CD14-positive monocyte (primary cell): Measurements from ENCODE around the gene SUPV3L1. TPM values are rescaled to one million over a fixed set of nuclear protein-coding genes. Genes with fewer than 3 reads are reported as not detected.
A peak's percentile ranks its signal among the peaks of the same experiment; 100 is the strongest.

Experiments used
- DNase-seq, 3 donors: peaks; one replicate each; pipeline ENCODE4 v3.0.0-alpha.2; 2011 to 2022
- H2AFZ ChIP-seq: 2 replicates; pipeline ENCODE4 v1.6.0; 2012; ENCODE audit warnings: mild to moderate bottlenecking, low read depth, low read length, inconsistent platforms; ENCODE audit not compliant: insufficient read depth, poor library complexity, severe bottlenecking
- H3K27ac ChIP-seq, 2 donors: 1 replicate in 1 of 2; 2 replicates in 1 of 2; pipeline ENCODE4 v1.5.1; 2012 to 2013; ENCODE audit warnings: low read length in 2 of 2, control low read depth in 1 of 2, inconsistent platforms in 1 of 2, low read depth in 1 of 2, mild to moderate bottlenecking in 1 of 2
- H3K27me3 ChIP-seq, 2 donors: one replicate each; pipeline versions ENCODE4 v1.6.0 to v1.6.1; 2011 to 2013; ENCODE audit warnings: low read length in 2 of 2; ENCODE audit not compliant: control insufficient read depth in 2 of 2, insufficient read depth in 2 of 2
- H3K36me3 ChIP-seq, 2 donors: replicated peaks in 1 of 2; 1 replicate in 1 of 2; 2 replicates in 1 of 2; pipeline versions ENCODE4 v1.5.1 to v1.6.1; 2012 to 2013; ENCODE audit warnings: low read length in 2 of 2, control low read depth in 1 of 2, inconsistent platforms in 1 of 2, mild to moderate bottlenecking in 1 of 2; ENCODE audit not compliant: insufficient read depth in 2 of 2, control insufficient read depth in 1 of 2
- H3K4me1 ChIP-seq, 2 donors: 1 replicate in 1 of 2; 2 replicates in 1 of 2; pipeline versions ENCODE4 v1.5.1 to v1.6.1; 2012 to 2013; ENCODE audit warnings: low read length in 2 of 2, control low read depth in 1 of 2, inconsistent platforms in 1 of 2, mild to moderate bottlenecking in 1 of 2, moderate library complexity in 1 of 2; ENCODE audit not compliant: insufficient read depth in 2 of 2, control insufficient read depth in 1 of 2
- H3K4me2 ChIP-seq: replicated peaks from 2 replicates; pipeline ENCODE3; 2012; ENCODE audit warnings: low read length, moderate library complexity, mild to moderate bottlenecking; ENCODE audit not compliant: poor library complexity, severe bottlenecking; ENCODE audit errors: extremely low read depth
- H3K4me3 ChIP-seq, 3 experiments: fragments of 200-600 bp in 1 of 3; sonication (generic) in 1 of 3; replicated peaks in 1 of 3; 1 replicate in 2 of 3; 2 replicates in 1 of 3; pipeline ENCODE4 v1.5.1; 2011 to 2013; ENCODE audit warnings: low read length in 3 of 3, mild to moderate bottlenecking in 3 of 3, control low read depth in 2 of 3, low read depth in 2 of 3, inconsistent platforms in 1 of 3, moderate library complexity in 1 of 3
- H3K79me2 ChIP-seq: 2 replicates; pipeline ENCODE4 v1.6.0; 2012; ENCODE audit warnings: mild to moderate bottlenecking, control low read depth, inconsistent platforms, low read length, moderate library complexity; ENCODE audit not compliant: insufficient read depth
- H3K9ac ChIP-seq: 2 replicates; pipeline ENCODE4 v1.6.0; 2017; ENCODE audit warnings: low read length, mild to moderate bottlenecking; ENCODE audit not compliant: insufficient read depth, poor library complexity, severe bottlenecking
- H3K9me3 ChIP-seq, 2 donors: replicated peaks in 1 of 2; 1 replicate in 1 of 2; 2 replicates in 1 of 2; pipeline versions ENCODE4 v1.5.1 to v1.6.1; 2012 to 2013; ENCODE audit warnings: low read length in 2 of 2, control low read depth in 1 of 2; ENCODE audit not compliant: control insufficient read depth in 1 of 2, insufficient read depth in 1 of 2
- H4K20me1 ChIP-seq: 2 replicates; pipeline ENCODE4 v1.6.0; 2012; ENCODE audit warnings: mild to moderate bottlenecking, low read length, control low read depth, moderate library complexity; ENCODE audit not compliant: insufficient read depth
- H3K27ac Mint-ChIP-seq, 7 donors: one replicate each; pipeline ENCODE4 v1.8.0; 2020; ENCODE audit warnings: mild to moderate bottlenecking in 7 of 7, mixed read lengths in 7 of 7, moderate library complexity in 6 of 7, inconsistent platforms in 2 of 7
- H3K27me3 Mint-ChIP-seq, 3 donors: one replicate each; pipeline ENCODE4 v1.8.0; 2021 to 2022; ENCODE audit warnings: low read depth in 3 of 3, mild to moderate bottlenecking in 3 of 3, mixed read lengths in 3 of 3, moderate library complexity in 3 of 3, inconsistent platforms in 1 of 3
- H3K36me3 Mint-ChIP-seq, 2 donors: one replicate each; pipeline ENCODE4 v1.8.0; 2020; ENCODE audit warnings: mixed read lengths in 2 of 2, inconsistent platforms in 1 of 2, mild to moderate bottlenecking in 1 of 2
- H3K4me1 Mint-ChIP-seq: one replicate; pipeline ENCODE4 v1.8.0; 2020; ENCODE audit warnings: mild to moderate bottlenecking, mixed read lengths
- H3K4me3 Mint-ChIP-seq, 2 donors: one replicate each; pipeline ENCODE4 v1.8.0; 2020; ENCODE audit warnings: mild to moderate bottlenecking in 2 of 2, mixed read lengths in 2 of 2, moderate library complexity in 1 of 2
- H3K9me3 Mint-ChIP-seq, 7 donors: one replicate each; pipeline ENCODE4 v1.8.0; 2020 to 2022; ENCODE audit warnings: mixed read lengths in 7 of 7, mild to moderate bottlenecking in 6 of 7, moderate library complexity in 6 of 7, inconsistent platforms in 2 of 7
- WGBS: methylation state at CpG from one replicate; pipeline ENCODE4 v1.1.5; 2013; ENCODE audit warnings: missing lambda C conversion rate; ENCODE audit not compliant: insufficient coverage; 5-methylcytosine and 5-hydroxymethylcytosine counted together
- intact Hi-C, 2 donors: fragments of 100-400 bp; cut with micrococcal nuclease; formaldehyde crosslinking; loops; one replicate each; pipeline versions ENCODE4 v1.15.0 to v1.15.1; 2023
- polyA minus RNA-seq: library from RNA; depleted of rRNA, polyadenylated mRNA; stranded (reverse); fragments of >200 nt; gene quantifications from 2 replicates; pipeline ENCODE4 v1.2.3, GENCODE V29; 2012
- polyA plus RNA-seq, 3 donors: library from polyadenylated mRNA; depleted of rRNA in 1 of 3; unstranded in 2 of 3; stranded (reverse) in 1 of 3; fragments of 300-500 nt in 2 of 3; fragments of >200 nt in 1 of 3; fragmentation: Illumina TruSeq in 2 of 3; gene quantifications; 1 replicate in 2 of 3; 2 replicates in 1 of 3; pipeline ENCODE4 v1.2.3, GENCODE V29; 2012 to 2021
- total RNA-seq, 12 experiments: library from RNA in 1 of 12; stranded (reverse) in 1 of 12; fragments of 120-200 nt in 1 of 12; gene quantifications; one replicate each; pipeline ENCODE4 v1.2.4 and lab custom pipeline; 2013 to 2026; ENCODE audit warnings: mixed read lengths in 6 of 12, inconsistent platforms in 1 of 12
- TF ChIP-seq, protein P1 (sequence below): fragments of 200-600 bp; IDR thresholded peaks from one replicate; pipeline ENCODE4 v1.8.0; 2022; ENCODE audit warnings: antibody characterized with exemption, mild to moderate bottlenecking

Gene SUPV3L1
- 11.7 TPM for total RNA-seq (2013)
- polyA plus RNA-seq (10 to 100 TPM in 1 of 3 donors, 1 to 10 TPM in 2; 6.8 to 18.8 (median 7.3) TPM), polyA minus RNA-seq (3.9 and 7.3 TPM in 2 replicates), total RNA-seq (lab: John Stamatoyannopoulos, UW) (9.3 to 28.5 (median 20.1) reads per million in 11 experiments)

- Mint-ChIP-seq H3K27me3 (peaks cover 0 to 2% (median 0%) of the 10 kb centered on the region in 3 donors), H3K4me3 (peak within 1 kb of the TSS; percentile 90 to 92), H3K36me3 (peaks cover 8 to 11% of the 10 kb centered on the region in 2 donors), H3K27ac (peak within 1 kb of the TSS; percentile 99 to 100 (median 99)), H3K4me1 (peaks cover 18% of the 10 kb centered on the region), H3K9me3 (peaks cover 0 to 6% (median 4%) of the 10 kb centered on the region in 7 donors)
- H3K9me3 ChIP-seq, result no peaks in the 10 kb centered on the region
- intact Hi-C loops, result loop anchor here in 1 of 2 donors (10.0 kb wide), 1 partner anchor 55 kb away; the partner anchor contains the start of gene VPS26A
- no peaks in the 10 kb centered on the region for H3K27me3 ChIP-seq
- peaks cover 0 to 23% of the 10 kb centered on the region in 2 donors for H3K36me3 ChIP-seq
- no peaks in the 10 kb centered on the region for H4K20me1 ChIP-seq
- H3K9ac ChIP-seq, result peak within 1 kb of the TSS; percentile 96
- H3K27ac ChIP-seq, result peak within 1 kb of the TSS; percentile 82 to 96
- TF ChIP-seq, protein P1, sequence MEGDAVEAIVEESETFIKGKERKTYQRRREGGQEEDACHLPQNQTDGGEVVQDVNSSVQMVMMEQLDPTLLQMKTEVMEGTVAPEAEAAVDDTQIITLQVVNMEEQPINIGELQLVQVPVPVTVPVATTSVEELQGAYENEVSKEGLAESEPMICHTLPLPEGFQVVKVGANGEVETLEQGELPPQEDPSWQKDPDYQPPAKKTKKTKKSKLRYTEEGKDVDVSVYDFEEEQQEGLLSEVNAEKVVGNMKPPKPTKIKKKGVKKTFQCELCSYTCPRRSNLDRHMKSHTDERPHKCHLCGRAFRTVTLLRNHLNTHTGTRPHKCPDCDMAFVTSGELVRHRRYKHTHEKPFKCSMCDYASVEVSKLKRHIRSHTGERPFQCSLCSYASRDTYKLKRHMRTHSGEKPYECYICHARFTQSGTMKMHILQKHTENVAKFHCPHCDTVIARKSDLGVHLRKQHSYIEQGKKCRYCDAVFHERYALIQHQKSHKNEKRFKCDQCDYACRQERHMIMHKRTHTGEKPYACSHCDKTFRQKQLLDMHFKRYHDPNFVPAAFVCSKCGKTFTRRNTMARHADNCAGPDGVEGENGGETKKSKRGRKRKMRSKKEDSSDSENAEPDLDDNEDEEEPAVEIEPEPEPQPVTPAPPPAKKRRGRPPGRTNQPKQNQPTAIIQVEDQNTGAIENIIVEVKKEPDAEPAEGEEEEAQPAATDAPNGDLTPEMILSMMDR, result no peak
- under 1% methylated on average over 39 of the region's 44 CpGs for WGBS
- H3K4me2 ChIP-seq, result peak within 1 kb of the TSS; percentile 95
- H3K4me1 ChIP-seq, result peaks cover 18 to 22% of the 10 kb centered on the region in 2 donors
- H3K4me3 ChIP-seq, result peak within 1 kb of the TSS; percentile 92
- peak within 1 kb of the TSS; percentile 93 for H2AFZ ChIP-seq
- DNase-seq, result peak; percentile 93 to 96 (median 95)
- peaks cover 44% of the 10 kb centered on the region for H3K79me2 ChIP-seq
These were observed at the start of gene SUPV3L1 for GRCh38 chr10:69179743-69180524. SUPV3L1 (plus strand) TSS chr10:69180234; CDS start chr10:69180292, 58 bp downstream.

GRCh38 chr10:69130251-69130650, 49.8 kb upstream of the SUPV3L1 start:
- Histone ChIP-seq H3K4me1 (peaks cover 7 to 12% of the 10 kb centered on the region in 2 donors), H3K9me3 (no peaks in the 10 kb centered on the region), H3K4me2 (no peak overlapping the region), H2AFZ (no peak overlapping the region), H3K79me2 (peaks cover 100% of the 10 kb centered on the region), H3K9ac (no peak overlapping the region), H3K36me3 (peaks cover 28 to 31% of the 10 kb centered on the region in 2 donors), H3K4me3 (no peak overlapping the region), H3K27me3 (no peaks in the 10 kb centered on the region), H3K27ac (peak overlapping the region in 1 of 2 donors; percentile 46), H4K20me1 (peaks cover 90% of the 10 kb centered on the region)
- Mint-ChIP-seq H3K27ac (peak overlapping the region in 2 of 7 donors; percentile 27 to 60), H3K4me1 (peaks cover 21% of the 10 kb centered on the region), H3K4me3 (no peak overlapping the region), H3K36me3 (peaks cover 32 to 34% of the 10 kb centered on the region in 2 donors), H3K9me3 (peaks cover 0 to 2% (median 0%) of the 10 kb centered on the region in 7 donors), H3K27me3 (peaks cover 0 to 2% (median 0%) of the 10 kb centered on the region in 3 donors)
- DNase-seq, result no peak
- TF ChIP-seq, protein P1, result no peak
- no CpG with 5 or more reads among the region's 2 CpGs for WGBS
- intact Hi-C loops, result no loop called here
